ENCODE measurements around the gene NMNAT3. TPM values are rescaled to one million over a fixed set of nuclear protein-coding genes. Genes with fewer than 3 reads are reported as not detected.

NMNAT3 gene
- total RNA-seq, 4 donors from 2014 or later = 25.0 to 41.7 (median 30.1) TPM

DNA sequence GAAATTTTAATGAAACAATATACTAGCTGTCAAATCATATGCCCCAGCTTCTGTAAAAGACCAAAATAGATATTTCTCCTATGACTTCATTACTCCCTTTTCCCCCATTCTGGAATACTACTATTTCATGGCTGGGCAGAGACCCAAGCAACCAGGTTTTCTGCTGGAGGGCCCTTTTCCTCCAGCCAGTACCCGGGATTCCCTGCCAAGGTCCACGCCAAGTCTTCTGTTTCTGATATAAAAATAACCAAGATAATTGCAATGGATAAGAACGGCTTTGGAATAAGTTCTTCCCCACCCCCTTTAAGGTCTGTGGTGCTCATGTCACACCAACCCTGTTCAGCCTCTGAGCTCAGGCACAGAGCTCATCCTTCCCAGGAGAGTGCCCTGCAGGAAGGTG, 17.2 kb upstream of the NMNAT3 start:
- Histone ChIP-seq H3K27me3 (no peaks in the 10 kb centered on the region), H3K4me1 (no peaks in the 10 kb centered on the region), H3K36me3 (no peaks in the 10 kb centered on the region), H3K9me3 (no peaks in the 10 kb centered on the region), H3K27ac (no peak overlapping the region), H3K4me3 (no peak overlapping the region)
- TF ChIP-seq EP300 (IDR thresholded peaks at IDR 0.05) (no peak), POLR2A (IDR thresholded peaks at IDR 0.05) (no peak), POLR2AphosphoS5 (IDR thresholded peaks at IDR 0.05) (no peak)
- TF ChIP-seq, protein P1, sequence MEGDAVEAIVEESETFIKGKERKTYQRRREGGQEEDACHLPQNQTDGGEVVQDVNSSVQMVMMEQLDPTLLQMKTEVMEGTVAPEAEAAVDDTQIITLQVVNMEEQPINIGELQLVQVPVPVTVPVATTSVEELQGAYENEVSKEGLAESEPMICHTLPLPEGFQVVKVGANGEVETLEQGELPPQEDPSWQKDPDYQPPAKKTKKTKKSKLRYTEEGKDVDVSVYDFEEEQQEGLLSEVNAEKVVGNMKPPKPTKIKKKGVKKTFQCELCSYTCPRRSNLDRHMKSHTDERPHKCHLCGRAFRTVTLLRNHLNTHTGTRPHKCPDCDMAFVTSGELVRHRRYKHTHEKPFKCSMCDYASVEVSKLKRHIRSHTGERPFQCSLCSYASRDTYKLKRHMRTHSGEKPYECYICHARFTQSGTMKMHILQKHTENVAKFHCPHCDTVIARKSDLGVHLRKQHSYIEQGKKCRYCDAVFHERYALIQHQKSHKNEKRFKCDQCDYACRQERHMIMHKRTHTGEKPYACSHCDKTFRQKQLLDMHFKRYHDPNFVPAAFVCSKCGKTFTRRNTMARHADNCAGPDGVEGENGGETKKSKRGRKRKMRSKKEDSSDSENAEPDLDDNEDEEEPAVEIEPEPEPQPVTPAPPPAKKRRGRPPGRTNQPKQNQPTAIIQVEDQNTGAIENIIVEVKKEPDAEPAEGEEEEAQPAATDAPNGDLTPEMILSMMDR (IDR thresholded peaks at IDR 0.05) = no peak
- DNase-seq (ENCODE audit: low spot score in 2 of 2) = no peak
- WGBS = 49% methylated on average over 3 of the region's 3 CpGs

DNA sequence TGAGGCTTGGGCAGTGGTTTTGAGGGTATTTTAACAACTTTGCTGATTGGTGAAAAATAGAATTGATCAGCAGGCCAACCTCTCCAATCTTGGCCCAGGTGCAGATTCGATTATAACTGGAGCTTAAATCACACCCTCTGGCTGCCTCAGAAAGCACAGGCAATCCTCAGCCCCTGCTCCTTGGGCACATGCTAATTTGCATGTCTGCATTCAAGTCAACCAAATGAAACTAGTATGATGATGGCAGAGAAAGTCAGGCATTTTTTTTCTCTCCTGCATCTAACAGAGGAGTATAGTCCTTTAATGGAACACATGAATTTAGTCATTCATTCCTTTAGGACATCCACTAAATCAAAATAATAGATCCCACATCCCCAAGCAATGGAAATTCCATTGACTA, 16.8 kb upstream of the NMNAT3 start:
- no peak overlapping the region for H3K4me3 ChIP-seq
- no peak overlapping the region for H3K27ac ChIP-seq
- WGBS = 40% methylated on average over 1 of the region's 1 CpG
- TF ChIP-seq POLR2A (IDR thresholded peaks at IDR 0.05) (no peak), POLR2AphosphoS5 (IDR thresholded peaks at IDR 0.05) (no peak)
- H3K9me3 ChIP-seq = no peaks in the 10 kb centered on the region
- H3K36me3 ChIP-seq = no peaks in the 10 kb centered on the region
- H3K27me3 ChIP-seq = no peaks in the 10 kb centered on the region
- no peak for DNase-seq (ENCODE audit: low spot score in 2 of 2)
- H3K4me1 ChIP-seq = no peaks in the 10 kb centered on the region

DNA sequence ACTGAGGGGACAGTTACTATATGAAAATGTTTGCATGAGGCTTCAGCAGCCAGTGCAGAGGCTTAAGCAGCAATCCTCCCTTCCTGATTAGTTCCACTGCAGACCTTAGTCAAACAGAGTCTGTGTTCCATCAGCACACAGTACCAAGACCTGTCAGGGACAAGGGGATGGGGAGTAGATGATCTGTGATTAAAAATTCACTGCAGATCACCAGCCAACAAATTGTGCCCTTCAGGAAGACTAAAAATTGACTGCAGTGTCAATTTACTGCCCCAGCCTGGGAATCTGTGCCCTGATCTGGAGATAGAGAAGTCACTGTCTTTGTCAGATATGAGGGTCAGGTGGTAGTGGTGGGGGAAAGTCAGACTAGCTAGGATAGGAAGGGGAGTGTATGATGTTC, 13.8 kb upstream of the NMNAT3 start:
- no peaks in the 10 kb centered on the region for H3K27me3 ChIP-seq
- no peaks in the 10 kb centered on the region for H3K9me3 ChIP-seq
- H3K36me3 ChIP-seq = no peaks in the 10 kb centered on the region
- no peak overlapping the region for H3K27ac ChIP-seq
- no peaks in the 10 kb centered on the region for H3K4me1 ChIP-seq
- H3K4me3 ChIP-seq = no peak overlapping the region
- TF ChIP-seq, protein P1 (IDR thresholded peaks at IDR 0.05) = no peak
- TF ChIP-seq POLR2AphosphoS5 (IDR thresholded peaks at IDR 0.05) (no peak), EP300 (IDR thresholded peaks at IDR 0.05) (no peak), POLR2A (IDR thresholded peaks at IDR 0.05) (no peak)
- no peak for DNase-seq (ENCODE audit: low spot score in 2 of 2)

DNA sequence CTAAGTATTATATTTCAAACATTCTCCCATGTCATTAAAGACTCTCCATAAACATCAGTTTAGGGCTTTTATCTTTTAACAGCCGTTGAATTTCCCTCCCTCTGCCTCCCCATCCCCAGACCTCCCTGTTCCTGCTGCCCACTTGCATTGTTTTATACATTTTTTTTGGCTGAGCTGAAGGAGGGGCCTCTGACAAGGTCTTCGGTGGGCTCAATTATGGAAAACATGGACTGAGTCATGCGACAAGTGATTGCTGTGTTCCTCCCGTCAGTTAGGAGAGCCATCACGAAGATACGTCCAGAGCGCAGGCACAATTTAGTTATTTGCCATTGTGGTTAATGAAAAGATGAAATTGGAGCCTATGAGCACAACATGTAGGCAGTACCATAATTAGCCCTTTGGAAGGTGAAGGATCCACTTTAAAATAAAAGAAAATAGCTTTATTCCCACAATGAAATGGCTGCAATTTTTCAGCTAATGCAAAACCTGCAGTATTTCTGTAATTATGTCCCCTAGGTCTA, 12.0 kb upstream of the NMNAT3 start:
- Histone ChIP-seq H3K27ac (no peak overlapping the region), H3K4me3 (no peak overlapping the region), H3K9me3 (no peaks in the 10 kb centered on the region), H3K4me1 (no peaks in the 10 kb centered on the region), H3K36me3 (no peaks in the 10 kb centered on the region), H3K27me3 (no peaks in the 10 kb centered on the region)
- no peak for DNase-seq (ENCODE audit: low spot score in 2 of 2)
- WGBS = 81% methylated on average over 7 of the region's 7 CpGs
- TF ChIP-seq POLR2A (IDR thresholded peaks at IDR 0.05) = no peak
- TF ChIP-seq, protein P1 (IDR thresholded peaks at IDR 0.05) = no peak
- TF ChIP-seq EP300 (IDR thresholded peaks at IDR 0.05) = no peak
- no peak for TF ChIP-seq POLR2AphosphoS5 (IDR thresholded peaks at IDR 0.05)

DNA sequence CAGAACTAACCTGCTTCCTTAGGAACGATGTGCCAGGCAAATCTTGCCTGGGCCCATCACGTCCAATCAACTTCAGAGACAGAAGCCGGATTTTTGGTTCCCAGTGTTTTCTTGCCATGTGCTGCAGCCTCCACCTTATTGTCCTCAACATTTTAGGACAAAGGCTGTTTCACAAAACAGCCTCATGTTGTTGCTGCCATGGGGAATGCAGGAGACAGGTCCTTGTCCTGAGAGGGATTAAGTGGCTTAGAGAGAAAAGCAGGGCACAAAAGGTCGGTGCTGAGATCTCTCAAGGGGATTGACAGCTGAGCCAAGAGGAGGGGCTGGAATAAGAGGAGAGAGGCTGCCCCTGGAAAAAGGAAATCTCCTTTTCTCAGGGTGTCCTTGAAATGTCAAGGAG, 11.3 kb upstream of the NMNAT3 start:
- H3K4me3 ChIP-seq = no peak overlapping the region
- H3K9me3 ChIP-seq = no peaks in the 10 kb centered on the region
- DNase-seq (ENCODE audit: low spot score in 2 of 2) = no peak
- H3K36me3 ChIP-seq = no peaks in the 10 kb centered on the region
- H3K27ac ChIP-seq = no peak overlapping the region
- WGBS = 43% methylated on average over 4 of the region's 4 CpGs
- no peaks in the 10 kb centered on the region for H3K4me1 ChIP-seq
- TF ChIP-seq POLR2AphosphoS5 (IDR thresholded peaks at IDR 0.05) = no peak
- TF ChIP-seq, protein P1 (IDR thresholded peaks at IDR 0.05) = no peak
- no peak for TF ChIP-seq EP300 (IDR thresholded peaks at IDR 0.05)
- TF ChIP-seq POLR2A (IDR thresholded peaks at IDR 0.05) = no peak
- H3K27me3 ChIP-seq = no peaks in the 10 kb centered on the region

DNA sequence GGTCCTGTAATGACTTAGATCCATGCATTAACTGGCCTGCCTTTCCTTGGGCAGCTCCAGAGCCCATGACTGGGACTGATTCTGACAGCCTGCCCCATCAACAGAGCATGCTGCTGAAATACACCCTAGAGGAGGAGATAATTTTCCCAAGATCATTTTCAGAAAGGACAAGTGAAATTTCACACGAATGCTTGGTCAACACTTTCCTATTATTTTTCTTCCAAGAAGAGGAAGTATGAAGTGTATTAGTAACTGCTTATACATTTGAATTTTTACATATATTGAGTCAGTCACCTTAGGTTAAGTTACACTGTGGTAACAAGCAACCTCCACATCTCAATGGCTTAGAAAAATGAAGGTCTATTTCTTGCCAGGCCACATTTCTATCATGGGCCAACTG, 9.7 kb upstream of the NMNAT3 start:
- WGBS = 79% methylated on average over 1 of the region's 1 CpG
- no peaks in the 10 kb centered on the region for H3K9me3 ChIP-seq
- H3K4me3 ChIP-seq = no peak overlapping the region
- H3K27me3 ChIP-seq = no peaks in the 10 kb centered on the region
- H3K27ac ChIP-seq = no peak overlapping the region
- no peaks in the 10 kb centered on the region for H3K4me1 ChIP-seq
- DNase-seq (ENCODE audit: low spot score in 2 of 2) = no peak
- TF ChIP-seq, protein P1 (IDR thresholded peaks at IDR 0.05) = no peak
- TF ChIP-seq EP300 (IDR thresholded peaks at IDR 0.05) (no peak), POLR2A (IDR thresholded peaks at IDR 0.05) (no peak), POLR2AphosphoS5 (IDR thresholded peaks at IDR 0.05) (no peak)
- no peaks in the 10 kb centered on the region for H3K36me3 ChIP-seq
